H1 (cell line): ENCODE results near the gene PRRT4. TPM values are rescaled to one million over a fixed set of nuclear protein-coding genes. Genes with fewer than 3 reads are reported as not detected.

ENCODE experiments used
- CTCF ChIA-PET: fragments of 300-600 bp; sonication (Branson Sonifier 250); formaldehyde crosslinking; loops from one replicate; lab custom pipeline; 2021; ENCODE audit not compliant: partially characterized antibody; lab: Charles Lee
- POLR2A ChIA-PET: fragments of 300-600 bp; sonication (Branson Sonifier 250); formaldehyde crosslinking; loops from one replicate; lab custom pipeline; 2021; ENCODE audit warnings: inconsistent platforms; ENCODE audit not compliant: partially characterized antibody; lab: Charles Lee
- DNase-seq, 2 experiments: peaks; one replicate each; pipeline versions ENCODE4 v3.0.0 to v3.0.0-alpha.2; 2010 to 2022; ENCODE audit warnings: low spot score in 2 of 2, low read depth in 1 of 2, mixed read lengths in 1 of 2
- FAIRE-seq: peaks from 2 replicates; lab custom pipeline; 2011; peaks lifted over from hg19 to GRCh38; lab: Jason Lieb, UNC
- H2AFZ ChIP-seq: 2 replicates; pipeline ENCODE4 v1.8.1; 2012; ENCODE audit warnings: low read length, inconsistent platforms
- H2AK5ac ChIP-seq: 2 replicates; pipeline ENCODE4 v1.6.1; 2013; ENCODE audit warnings: low read depth, low read length
- H2BK120ac ChIP-seq: replicated peaks from 2 replicates; pipeline ENCODE3; 2013; ENCODE audit warnings: low read depth, low read length, inconsistent platforms
- H2BK12ac ChIP-seq: 2 replicates; pipeline ENCODE4 v1.6.1; 2013; ENCODE audit warnings: low read depth, low read length
- H2BK15ac ChIP-seq: 2 replicates; pipeline ENCODE4 v1.6.1; 2013; ENCODE audit warnings: low read length
- H2BK20ac ChIP-seq: 2 replicates; pipeline ENCODE4 v1.6.1; 2013; ENCODE audit warnings: low read length
- H2BK5ac ChIP-seq: 2 replicates; pipeline ENCODE4 v1.6.1; 2013; ENCODE audit warnings: low read depth, low read length
- H3K14ac ChIP-seq: 2 replicates; pipeline ENCODE4 v1.6.1; 2013; ENCODE audit warnings: inconsistent platforms; ENCODE audit not compliant: insufficient read length
- H3K18ac ChIP-seq: 2 replicates; pipeline ENCODE4 v1.6.1; 2013; ENCODE audit warnings: low read length; ENCODE audit errors: extremely low read depth
- H3K23ac ChIP-seq: 2 replicates; pipeline ENCODE4 v1.6.1; 2013; ENCODE audit warnings: inconsistent platforms; ENCODE audit not compliant: insufficient read length
- H3K23me2 ChIP-seq: 2 replicates; pipeline ENCODE4 v1.6.1; 2013; ENCODE audit warnings: low read depth, low read length
- H3K27ac ChIP-seq: 2 replicates; pipeline ENCODE4 v1.6.1; 2011; ENCODE audit warnings: low read depth, low read length, inconsistent platforms
- H3K27me3 ChIP-seq, 4 experiments: replicated peaks in 1 of 4; 1 replicate in 1 of 4; 2 replicates in 3 of 4; pipeline versions ENCODE4 v1.6.1 to v1.8.1; 2011 to 2013; ENCODE audit warnings: low read length in 3 of 4, mild to moderate bottlenecking in 3 of 4, inconsistent platforms in 2 of 4, mixed read lengths in 2 of 4, moderate library complexity in 1 of 4; ENCODE audit not compliant: control insufficient read depth in 3 of 4, insufficient read depth in 3 of 4; ENCODE audit errors: extremely low read depth in 1 of 4
- H3K36me3 ChIP-seq, 4 experiments: 2 replicates each; pipeline versions ENCODE4 v1.6.1 to v1.8.1; 2011 to 2013; ENCODE audit warnings: mild to moderate bottlenecking in 4 of 4, low read length in 3 of 4, moderate library complexity in 2 of 4, control low read depth in 1 of 4, inconsistent platforms in 1 of 4; ENCODE audit not compliant: insufficient read depth in 4 of 4, control insufficient read depth in 2 of 4
- H3K4ac ChIP-seq: replicated peaks from 2 replicates; pipeline ENCODE3; 2013; ENCODE audit warnings: low read length, low read depth, mixed read lengths, inconsistent platforms; ENCODE audit not compliant: insufficient read length
- H3K4me1 ChIP-seq, 4 experiments: replicated peaks in 1 of 4; 1 replicate in 1 of 4; 2 replicates in 3 of 4; pipeline versions ENCODE4 v1.6.1 to v1.8.1; 2011 to 2013; ENCODE audit warnings: low read length in 3 of 4, inconsistent platforms in 2 of 4, mixed read lengths in 1 of 4; ENCODE audit not compliant: insufficient read depth in 4 of 4, control insufficient read depth in 3 of 4
- H3K4me2 ChIP-seq, 2 experiments: 2 replicates each; pipeline versions ENCODE4 v1.6.1 to v1.8.1; 2011 to 2013; ENCODE audit warnings: low read depth in 2 of 2, low read length in 2 of 2, control low read depth in 1 of 2, inconsistent platforms in 1 of 2, mild to moderate bottlenecking in 1 of 2; ENCODE audit not compliant: insufficient read depth in 1 of 2
- H3K4me3 ChIP-seq, 4 experiments: fragments of 200-600, 300-600 bp in 1 of 4; sonication (generic), shearing (Covaris generic), sonication (Bioruptor Twin) in 1 of 4; 2 replicates each; pipeline versions ENCODE4 v1.5.1 to v1.8.1; 2011 to 2016; ENCODE audit warnings: low read length in 4 of 4, low read depth in 3 of 4, control low read depth in 2 of 4, inconsistent platforms in 2 of 4, mild to moderate bottlenecking in 2 of 4, mixed read lengths in 1 of 4, moderate library complexity in 1 of 4; ENCODE audit not compliant: insufficient read depth in 2 of 4; ENCODE audit errors: extremely low read depth in 1 of 4
- H3K56ac ChIP-seq: replicated peaks from 2 replicates; pipeline ENCODE3; 2013; ENCODE audit warnings: low read depth, mild to moderate bottlenecking, mixed read lengths, low read length, inconsistent platforms; ENCODE audit not compliant: insufficient read length
- H3K79me1 ChIP-seq: 2 replicates; pipeline ENCODE4 v1.6.1; 2013; ENCODE audit warnings: low read depth, low read length, control low read depth
- H3K79me2 ChIP-seq, 2 experiments: 2 replicates each; pipeline versions ENCODE4 v1.6.1 to v1.8.1; 2012 to 2013; ENCODE audit warnings: low read length in 2 of 2, mild to moderate bottlenecking in 2 of 2, inconsistent platforms in 1 of 2; ENCODE audit not compliant: insufficient read depth in 2 of 2, control insufficient read depth in 1 of 2
- H3K9ac ChIP-seq, 4 experiments: replicated peaks in 1 of 4; 1 replicate in 1 of 4; 2 replicates in 3 of 4; pipeline versions ENCODE4 v1.6.1 to v1.8.1; 2011 to 2013; ENCODE audit warnings: low read depth in 3 of 4, low read length in 3 of 4, control low read depth in 2 of 4, mild to moderate bottlenecking in 2 of 4, moderate library complexity in 2 of 4, inconsistent platforms in 1 of 4; ENCODE audit errors: extremely low read depth in 1 of 4
- H3K9me3 ChIP-seq, 2 experiments: 2 replicates each; pipeline versions ENCODE4 v1.6.1 to v1.8.1; 2012 to 2013; ENCODE audit warnings: mild to moderate bottlenecking in 2 of 2, moderate library complexity in 2 of 2, control low read depth in 1 of 2, inconsistent platforms in 1 of 2, low read depth in 1 of 2, low read length in 1 of 2, mixed read lengths in 1 of 2; ENCODE audit not compliant: insufficient read depth in 2 of 2
- H4K20me1 ChIP-seq, 2 experiments: replicated peaks in 1 of 2; 2 replicates each; pipeline versions ENCODE3 to v1.8.1; 2011 to 2013; ENCODE audit warnings: inconsistent platforms in 2 of 2, low read length in 2 of 2, mild to moderate bottlenecking in 1 of 2; ENCODE audit not compliant: insufficient read depth in 2 of 2, control insufficient read depth in 1 of 2
- H4K5ac ChIP-seq: 2 replicates; pipeline ENCODE4 v1.6.1; 2013; ENCODE audit warnings: low read length, low read depth, mixed read lengths, inconsistent platforms; ENCODE audit not compliant: insufficient read length
- H4K8ac ChIP-seq: 2 replicates; pipeline ENCODE4 v1.8.0; 2013; ENCODE audit warnings: mild to moderate bottlenecking, moderate library complexity, low read length, inconsistent platforms; ENCODE audit not compliant: insufficient read depth; ENCODE audit errors: extremely low read depth
- H4K91ac ChIP-seq: replicated peaks from 2 replicates; pipeline ENCODE3; 2013; ENCODE audit warnings: low read length, mixed read lengths, inconsistent platforms; ENCODE audit not compliant: insufficient read length
- EZH2 ChIP-seq: fragments of 200-600 bp; sonication (generic); IDR thresholded peaks from 2 replicates; pipeline ENCODE4 v1.7.1; 2012; ENCODE audit warnings: low read depth, mild to moderate bottlenecking, moderate library complexity, low read length, inconsistent platforms; ENCODE audit not compliant: severe bottlenecking
- FOSL1 ChIP-seq: IDR thresholded peaks from 2 replicates; pipeline ENCODE4 v1.6.1; 2011; ENCODE audit warnings: mild to moderate bottlenecking, low read depth, low read length, moderate library complexity; ENCODE audit not compliant: insufficient read depth
- KDM1A ChIP-seq: fragments of 200-600, 300-600 bp; sonication (generic); IDR thresholded peaks from 2 replicates; pipeline ENCODE4 v1.7.1; 2016; ENCODE audit warnings: mild to moderate bottlenecking, low read length, borderline replicate concordance
- NANOG ChIP-seq: IDR thresholded peaks from 2 replicates; pipeline ENCODE4 v1.6.1; 2011; ENCODE audit warnings: low read length, low read depth, mild to moderate bottlenecking, inconsistent platforms; ENCODE audit not compliant: insufficient read depth, poor library complexity, severe bottlenecking
- POLR2A ChIP-seq, 2 experiments: IDR thresholded peaks; 1 replicate in 1 of 2; 2 replicates in 1 of 2; pipeline ENCODE4 v1.6.1; 2011; ENCODE audit warnings: low read depth in 2 of 2, low read length in 2 of 2, mild to moderate bottlenecking in 2 of 2; ENCODE audit errors: control extremely low read depth in 1 of 2
- RAD21 ChIP-seq, 2 experiments: IDR thresholded peaks in 1 of 2; conservative IDR thresholded peaks in 1 of 2; 2 replicates each; pipeline ENCODE4 v1.6.1; 2011; ENCODE audit warnings: low read depth in 2 of 2, low read length in 2 of 2, improper control_type of control experiment in 1 of 2, inconsistent platforms in 1 of 2, mild to moderate bottlenecking in 1 of 2, moderate library complexity in 1 of 2
- SP1 ChIP-seq: IDR thresholded peaks from 2 replicates; pipeline ENCODE4 v1.6.1; 2011; ENCODE audit warnings: low read depth, low read length
- SP4 ChIP-seq: IDR thresholded peaks from 2 replicates; pipeline ENCODE4 v1.6.1; 2012; ENCODE audit warnings: low read length, inconsistent platforms
- TAF7 ChIP-seq: optimal IDR thresholded peaks from 2 replicates; pipeline ENCODE3; 2011; ENCODE audit warnings: low read depth, mild to moderate bottlenecking, inconsistent platforms, low read length, moderate library complexity, borderline replicate concordance
- TCF12 ChIP-seq: IDR thresholded peaks from 2 replicates; pipeline ENCODE4 v1.6.1; 2011; ENCODE audit warnings: low read depth, mild to moderate bottlenecking, low read length
- whole genome bisulfite sequencing, 2 experiments: shearing (Covaris generic) in 1 of 2; methylation state at CpG; one replicate each; pipeline versions ENCODE4 v1.1.6 to v1.1.7; 2013 to 2015; ENCODE audit warnings: low lambda C conversion rate in 2 of 2, mixed read lengths in 2 of 2, inconsistent platforms in 1 of 2, low coverage in 1 of 2, missing lambda C conversion rate in 1 of 2; ENCODE audit not compliant: insufficient replicate concordance in 2 of 2, insufficient coverage in 1 of 2, insufficient read length in 1 of 2; ENCODE audit errors: extremely low coverage in 1 of 2, missing lambda C conversion rate in 1 of 2; 5-methylcytosine and 5-hydroxymethylcytosine counted together
- polyA plus RNA-seq, 7 experiments: library from polyadenylated mRNA; depleted of rRNA in 3 of 7; stranded (reverse) in 5 of 7; unstranded in 2 of 7; fragments of >200 nt in 5 of 7; fragments of 200-250 nt in 2 of 7; gene quantifications; 1 replicate in 5 of 7; 2 replicates in 1 of 7; 4 replicates in 1 of 7; pipeline versions ENCODE4 v1.2.1 to v1.2.3, GENCODE V29; 2011 to 2013; ENCODE audit warnings: missing spikeins in 2 of 7, mixed read lengths in 2 of 7
- total RNA-seq: library from RNA; stranded (reverse); fragmentation: NEBNext Ultra II Directional; extraction: Animal tissue kit (Norgen Biotek cat#: 25700); gene quantifications from 2 replicates; pipeline ENCODE4 v1.2.1, GENCODE V29; 2021
- TF ChIP-seq, protein P1 (sequence below): IDR thresholded peaks from 2 replicates; pipeline ENCODE4 v1.6.1; 2012; ENCODE audit warnings: inconsistent platforms

The PRRT4 gene
- total and polyA plus RNA-seq, 2 of the 8 experiments (the other 6 are each of a cell fraction or from before 2014, with no cell fraction given): 0.34 to 1.0 TPM

DNA sequence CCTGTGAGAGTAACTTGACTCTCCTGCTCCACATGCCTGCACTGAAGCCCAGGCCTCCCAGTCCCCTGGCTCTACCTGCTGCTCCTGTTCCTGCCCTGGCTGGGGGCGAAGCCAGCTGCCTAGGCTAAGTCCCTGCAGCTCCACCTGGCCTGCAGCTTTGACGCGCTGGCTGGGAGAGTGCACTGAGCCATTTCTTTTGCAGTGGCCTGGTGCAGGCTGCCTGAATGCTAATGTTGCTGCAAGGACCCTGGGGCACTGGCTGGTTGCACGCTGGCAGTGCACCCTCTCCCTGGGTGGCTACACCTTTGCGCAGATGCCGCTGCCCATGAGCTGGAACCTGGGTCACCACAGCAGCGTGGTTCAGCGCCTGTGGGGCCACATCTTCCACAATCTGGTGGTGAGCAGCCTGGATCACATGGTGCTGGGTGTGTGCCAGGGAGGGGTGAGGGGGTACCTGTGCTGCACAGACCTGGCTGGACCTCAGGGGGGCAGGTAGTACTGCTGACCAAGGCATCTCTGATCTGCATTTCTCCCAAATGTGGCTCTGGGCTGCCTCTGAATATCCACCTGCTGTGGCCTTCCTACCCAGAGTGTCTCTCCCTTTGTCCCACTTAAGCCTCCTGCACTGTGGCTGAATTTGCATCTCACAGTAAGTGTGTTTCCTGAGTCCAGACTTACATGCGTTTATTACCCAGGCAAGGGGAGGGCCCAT, 28.3 kb upstream of the PRRT4 start:
- H2AFZ ChIP-seq: no peak overlapping the region
- FAIRE-seq (no peak), DNase-seq (no peak)
- WGBS, 2 experiments: 80% methylated on average over 9 of the region's 9 CpGs; no CpG with 5 or more reads in 1 of the 2 experiments
- H4K8ac ChIP-seq: peak overlapping the region; percentile 36; the same call in 1 of the 2 replicates
- H3K4me2 ChIP-seq: no peak overlapping the region
- no peaks in the 10 kb centered on the region; the same call in 1 of the 2 replicates for H3K23me2 ChIP-seq
- H4K5ac ChIP-seq: no peak overlapping the region
- no peak overlapping the region for H3K27ac ChIP-seq
- peak overlapping the region; percentile 38; the same call in 1 of the 2 replicates for H3K18ac ChIP-seq
- POLR2A ChIA-PET: interaction anchor here (0.7 to 1.4 kb wide), 8 partner anchors 8 to 46 kb away, joined by 3 to 6 read pairs (median 4); partner anchors contain the start of gene RBM28
- H3K4me1 ChIP-seq: peaks cover 0 to 11% (median 9%) of the 10 kb centered on the region in 4 experiments; a peak in 6 of 7 replicates
- no peaks in the 10 kb centered on the region for H3K79me2 ChIP-seq
- H2BK5ac ChIP-seq: no peak overlapping the region
- H3K14ac ChIP-seq: no peak overlapping the region
- no peak overlapping the region for H2BK20ac ChIP-seq
- H4K20me1 ChIP-seq: no peaks in the 10 kb centered on the region
- H3K9ac ChIP-seq: no peak overlapping the region
- H3K4ac ChIP-seq: no peak overlapping the region
- H3K56ac ChIP-seq: no peak overlapping the region
- H2BK15ac ChIP-seq: no peak overlapping the region
- H4K91ac ChIP-seq: no peak overlapping the region
- no peak overlapping the region for H3K23ac ChIP-seq
- no peaks in the 10 kb centered on the region for H3K9me3 ChIP-seq
- no peak overlapping the region for H2AK5ac ChIP-seq
- H3K79me1 ChIP-seq: no peaks in the 10 kb centered on the region
- H2BK120ac ChIP-seq: no peak overlapping the region
- H3K4me3 ChIP-seq: no peak overlapping the region
- CTCF ChIA-PET: interaction anchor here (0.8 to 19.2 kb wide), 13 partner anchors 10 to 276 kb away, joined by 3 to 345 read pairs (median 12); partner anchors contain the start of genes PRRT4 and RBM28
- peaks cover 0 to 6% (median 0%) of the 10 kb centered on the region in 4 experiments; a peak in 2 of 7 replicates for H3K27me3 ChIP-seq
- no peaks in the 10 kb centered on the region for H3K36me3 ChIP-seq
- H2BK12ac ChIP-seq: peak overlapping the region; percentile 50; the same call in 1 of the 2 replicates
- TF ChIP-seq NANOG (no peak), TCF12 (no peak), KDM1A (no peak), FOSL1 (no peak), POLR2A (IDR thresholded peaks at IDR 0.05; ENCODE audit: control extremely low read depth in 1 of 2, low read depth in 2 of 2, low read length in 2 of 2) (no peak), SP1 (no peak), TAF7 (no peak), EZH2 (no peak), RAD21 (IDR thresholded peaks at IDR 0.05 in 1 of 2, conservative IDR thresholded peaks at IDR 0.05 in 1 of 2; ENCODE audit: low read depth in 2 of 2, low read length in 2 of 2) (no peak), SP4 (no peak)
- TF ChIP-seq, protein P1, sequence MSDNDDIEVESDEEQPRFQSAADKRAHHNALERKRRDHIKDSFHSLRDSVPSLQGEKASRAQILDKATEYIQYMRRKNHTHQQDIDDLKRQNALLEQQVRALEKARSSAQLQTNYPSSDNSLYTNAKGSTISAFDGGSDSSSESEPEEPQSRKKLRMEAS: peak; percentile 77
